IMR-90 (cell line): ENCODE data around the gene HOXD13.

ENCODE experiments used
- CTCF ChIP-seq: conservative IDR thresholded peaks from 2 replicates; pipeline ENCODE4 v1.5.1; 2012; ENCODE audit warnings: mild to moderate bottlenecking, low read depth, low read length, improper control_type of control experiment
- FOS ChIP-seq: fragments of 150-350 bp; IDR thresholded peaks from 2 replicates; pipeline ENCODE4 v1.6.1; 2016; ENCODE audit warnings: low read depth, low read length
- MAZ ChIP-seq: IDR thresholded peaks from 2 replicates; pipeline ENCODE4 v1.6.1; 2012; ENCODE audit warnings: low read depth, mild to moderate bottlenecking, low read length, improper control_type of control experiment, moderate library complexity, borderline replicate concordance
- NFE2L2 ChIP-seq: fragments of 150-350 bp; IDR thresholded peaks from 2 replicates; pipeline ENCODE4 v1.6.1; 2016; ENCODE audit warnings: low read depth, mild to moderate bottlenecking, low read length
- SMC3 ChIP-seq: fragments of 150-350 bp; IDR thresholded peaks from 2 replicates; pipeline ENCODE4 v1.6.1; 2016; ENCODE audit warnings: low read depth, mild to moderate bottlenecking, antibody characterized with exemption, low read length, moderate library complexity
- USF2 ChIP-seq: fragments of 150-350 bp; IDR thresholded peaks from 2 replicates; pipeline ENCODE4 v1.6.1; 2017; ENCODE audit warnings: mild to moderate bottlenecking, antibody characterized with exemption, low read length, low read depth

GRCh38 chr2:176080540-176081375, 11.8 kb upstream of the HOXD13 start:
- no peak for TF ChIP-seq USF2
- TF ChIP-seq MAZ: no peak
- TF ChIP-seq CTCF: no peak
- no peak for TF ChIP-seq FOS
- TF ChIP-seq SMC3: no peak
- no peak for TF ChIP-seq NFE2L2
